Activated naive CD8-positive, alpha-beta T cell treated with anti-CD3 and anti-CD28 coated beads, Interleukin-2, amount 50 U/mL, for 24 hours (primary cell): Measurements from ENCODE around the gene ABHD16A.
"Not testable (repeated sequence)": the region's sequence is repeated elsewhere in the genome, so short reads cannot be mapped to it uniquely, and the experiment has no call there.

Experiments used
- ATAC-seq: fragments of 150-1000 bp; cut with Tn5 transposase; one replicate; pipeline ENCODE4 v1.10.0; 2021
- DNase-seq: peaks from one replicate; pipeline ENCODE4 v3.0.0; 2021
- H3K27ac Mint-ChIP-seq: one replicate; pipeline ENCODE4 v1.8.0; 2021; ENCODE audit warnings: mild to moderate bottlenecking, mixed read lengths
- H3K27me3 Mint-ChIP-seq: one replicate; pipeline ENCODE4 v1.8.0; 2021; ENCODE audit warnings: mixed read lengths
- H3K36me3 Mint-ChIP-seq: one replicate; pipeline ENCODE4 v1.8.0; 2021; ENCODE audit warnings: low read depth, mixed read lengths
- H3K4me1 Mint-ChIP-seq: one replicate; pipeline ENCODE4 v1.8.0; 2021; ENCODE audit warnings: mixed read lengths
- H3K4me3 Mint-ChIP-seq: one replicate; pipeline ENCODE4 v1.8.0; 2021; ENCODE audit warnings: mild to moderate bottlenecking, moderate library complexity, mixed read lengths
- H3K9me3 Mint-ChIP-seq: one replicate; pipeline ENCODE4 v1.8.0; 2021; ENCODE audit warnings: mixed read lengths

Gene ABHD16A

DNA sequence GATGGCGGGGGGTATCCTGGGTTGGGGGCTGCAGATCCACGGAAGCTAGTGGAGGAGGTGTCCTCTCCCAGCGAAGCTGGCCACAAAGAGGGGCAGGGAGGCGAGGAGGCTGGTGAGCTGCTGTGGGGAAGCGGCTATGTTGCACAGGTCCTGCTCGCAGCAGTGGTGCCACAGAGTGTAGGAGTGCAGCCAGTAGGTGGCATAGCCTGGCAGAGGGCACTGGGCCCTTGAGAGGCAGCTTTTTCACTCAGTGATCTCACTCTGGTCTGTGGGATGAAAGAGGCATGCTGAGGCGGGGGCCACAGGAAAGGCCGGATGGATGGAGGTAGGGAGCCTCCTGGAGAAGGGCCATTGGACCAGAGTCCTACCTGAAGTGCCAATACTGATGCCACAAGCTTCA, 9.2 kb upstream of the ABHD16A start:
- DNase-seq = no peak
- no peaks in the 10 kb centered on the region for H3K9me3 Mint-ChIP-seq
- H3K27ac Mint-ChIP-seq = no peak overlapping the region
- peaks cover 10% of the 10 kb centered on the region for H3K4me1 Mint-ChIP-seq
- no peak overlapping the region for H3K4me3 Mint-ChIP-seq
- no peaks in the 10 kb centered on the region for H3K27me3 Mint-ChIP-seq
- ATAC-seq = no peak
- H3K36me3 Mint-ChIP-seq = no peaks in the 10 kb centered on the region

DNA sequence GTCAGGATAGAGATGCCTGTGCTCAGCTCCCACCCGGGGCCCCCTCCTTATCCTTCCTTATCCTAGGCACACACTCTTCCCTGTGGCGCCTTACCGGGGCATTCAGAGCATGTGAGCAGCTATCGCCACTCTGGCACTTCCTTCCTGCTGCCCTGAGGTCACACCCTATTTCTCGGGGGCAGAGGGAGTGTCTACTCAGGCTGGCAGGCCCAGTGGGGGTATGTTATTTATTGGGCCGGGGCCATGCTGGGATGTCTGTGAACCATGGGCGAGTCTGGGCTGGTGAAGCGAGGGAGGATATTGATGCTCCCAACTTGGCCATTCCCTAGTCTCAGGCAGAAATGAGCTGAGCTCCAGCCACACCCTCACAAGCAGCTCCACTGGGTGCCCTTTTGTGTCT, 8.1 kb upstream of the ABHD16A start:
- no peak overlapping the region for H3K4me3 Mint-ChIP-seq
- no peak for DNase-seq
- H3K9me3 Mint-ChIP-seq = no peaks in the 10 kb centered on the region
- H3K27ac Mint-ChIP-seq = no peak overlapping the region
- H3K36me3 Mint-ChIP-seq = no peaks in the 10 kb centered on the region
- H3K27me3 Mint-ChIP-seq = no peaks in the 10 kb centered on the region
- no peak for ATAC-seq
- peaks cover 10% of the 10 kb centered on the region for H3K4me1 Mint-ChIP-seq

DNA sequence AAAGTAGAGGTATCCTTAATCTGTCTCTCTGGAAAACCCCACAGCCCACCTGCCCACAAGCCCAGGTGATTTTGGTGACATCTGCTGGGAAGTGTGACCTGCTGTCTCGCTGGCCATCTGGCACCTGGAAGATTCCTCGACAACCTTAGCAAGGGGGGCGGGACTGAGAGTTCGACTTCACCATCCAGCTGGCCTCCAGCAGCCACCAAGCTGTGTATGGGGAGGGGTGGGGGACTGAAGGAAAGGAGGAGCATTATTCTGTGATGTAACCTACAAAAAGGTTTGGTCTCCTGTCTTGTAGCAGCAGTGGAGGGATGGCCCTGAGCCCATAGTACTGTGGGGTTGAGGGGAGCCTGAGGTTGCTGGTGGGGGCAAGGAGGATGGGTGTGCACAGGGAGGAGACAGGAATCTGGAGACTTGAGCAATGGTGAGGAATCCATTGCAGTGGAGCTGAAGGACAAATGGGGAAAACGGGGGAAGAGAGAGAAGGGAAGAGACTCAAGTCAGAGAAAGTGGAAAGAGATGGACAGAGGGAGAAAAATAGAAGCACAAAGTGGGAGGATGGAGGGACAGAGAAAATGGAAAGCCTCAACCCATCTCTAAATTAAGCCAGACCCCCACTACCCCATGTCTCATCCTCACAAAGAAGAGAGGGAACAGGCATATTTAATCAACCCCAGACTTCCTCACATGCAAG, 7.5 kb upstream of the ABHD16A start:
- no peak for DNase-seq
- Mint-ChIP-seq H3K4me3 (no peak overlapping the region), H3K9me3 (no peaks in the 10 kb centered on the region), H3K4me1 (peaks cover 10% of the 10 kb centered on the region), H3K27ac (no peak overlapping the region), H3K27me3 (no peaks in the 10 kb centered on the region), H3K36me3 (no peaks in the 10 kb centered on the region)
- no peak for ATAC-seq

DNA sequence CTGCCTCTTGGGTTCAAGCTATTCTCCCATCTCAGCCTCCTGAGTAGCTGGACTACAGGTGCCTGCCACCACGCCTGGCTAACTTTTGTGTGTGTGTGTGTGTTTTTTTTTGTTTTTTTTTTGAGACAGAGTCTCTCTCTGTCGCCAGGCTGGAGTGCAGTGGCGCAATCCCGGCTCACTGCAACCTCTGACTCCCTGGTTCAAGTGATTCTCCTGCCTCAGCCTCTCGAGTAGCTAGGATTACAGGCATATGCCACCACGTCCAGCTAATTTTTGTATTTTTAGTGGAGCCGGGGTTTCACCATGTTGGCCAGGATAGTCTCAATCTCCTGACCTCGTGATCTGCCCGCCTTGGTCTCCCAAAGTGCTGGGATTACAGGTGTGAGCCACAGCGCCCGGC, 6.0 kb upstream of the ABHD16A start:
- H3K4me1 Mint-ChIP-seq, H3K9me3 Mint-ChIP-seq, ATAC-seq, H3K4me3 Mint-ChIP-seq, H3K36me3 Mint-ChIP-seq, H3K27me3 Mint-ChIP-seq, DNase-seq, H3K27ac Mint-ChIP-seq: not testable (repeated sequence)

- Mint-ChIP-seq H3K4me3 (no peak overlapping the region), H3K36me3 (no peaks in the 10 kb centered on the region), H3K27me3 (no peaks in the 10 kb centered on the region), H3K9me3 (no peaks in the 10 kb centered on the region), H3K27ac (no peak overlapping the region), H3K4me1 (peaks cover 14% of the 10 kb centered on the region)
- DNase-seq = no peak
- no peak for ATAC-seq
These were observed 5.1 kb upstream of the ABHD16A start for GRCh38 chr6:31708224-31708623.

DNA sequence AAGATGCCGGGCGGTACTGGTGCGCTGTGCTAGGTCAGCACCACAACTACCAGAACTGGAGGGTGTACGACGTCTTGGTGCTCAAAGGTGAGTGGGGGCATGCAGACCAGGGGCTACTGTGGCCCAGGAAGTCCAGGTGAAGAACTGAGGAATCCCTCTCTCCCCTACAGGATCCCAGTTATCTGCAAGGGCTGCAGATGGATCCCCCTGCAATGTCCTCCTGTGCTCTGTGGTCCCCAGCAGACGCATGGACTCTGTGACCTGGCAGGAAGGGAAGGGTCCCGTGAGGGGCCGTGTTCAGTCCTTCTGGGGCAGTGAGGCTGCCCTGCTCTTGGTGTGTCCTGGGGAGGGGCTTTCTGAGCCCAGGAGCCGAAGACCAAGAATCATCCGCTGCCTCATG, 4.6 kb upstream of the ABHD16A start:
- Mint-ChIP-seq H3K27me3 (no peaks in the 10 kb centered on the region), H3K4me1 (peaks cover 15% of the 10 kb centered on the region), H3K27ac (no peak overlapping the region), H3K4me3 (no peak overlapping the region), H3K9me3 (no peaks in the 10 kb centered on the region), H3K36me3 (no peaks in the 10 kb centered on the region)
- DNase-seq = no peak
- ATAC-seq = no peak

DNA sequence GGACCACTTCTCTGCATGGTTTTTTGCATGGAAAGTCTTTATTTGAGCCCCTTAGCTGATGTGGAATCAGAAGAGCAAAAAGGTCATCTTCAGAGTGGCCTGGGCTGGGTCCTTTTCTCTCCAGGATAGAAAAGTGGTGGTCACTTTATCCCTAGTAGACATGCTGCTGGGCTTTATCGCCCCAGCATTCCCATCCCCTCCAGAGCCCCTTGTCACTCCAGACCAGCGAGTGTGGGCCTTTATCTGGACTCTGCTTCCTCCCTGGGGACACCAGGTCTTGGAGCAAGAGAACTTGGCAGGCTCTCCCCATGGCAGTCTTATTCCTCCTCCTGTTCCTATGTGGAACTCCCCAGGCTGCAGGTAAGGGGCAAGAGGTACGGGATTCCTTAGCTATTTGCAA, 3.5 kb upstream of the ABHD16A start, which contains the start of gene LY6G6F:
TSS of gene LY6G6F (plus strand) at position 268 of the 400 bp plus-strand sequence. CDS start at position 309, 41 bp downstream.
- no peak for ATAC-seq
- H3K36me3 Mint-ChIP-seq = no peaks in the 10 kb centered on the region
- no peak for DNase-seq
- H3K27ac Mint-ChIP-seq = no peak within 1 kb of the TSS
- no peak within 1 kb of the TSS for H3K4me3 Mint-ChIP-seq
- H3K27me3 Mint-ChIP-seq = no peaks in the 10 kb centered on the region
- H3K4me1 Mint-ChIP-seq = peaks cover 21% of the 10 kb centered on the region
- H3K9me3 Mint-ChIP-seq = no peaks in the 10 kb centered on the region

- ATAC-seq (no peak), DNase-seq (no peak)
- H3K4me1 Mint-ChIP-seq = peaks cover 24% of the 10 kb centered on the region
- H3K9me3 Mint-ChIP-seq = no peaks in the 10 kb centered on the region
- no peaks in the 10 kb centered on the region for H3K36me3 Mint-ChIP-seq
- no peaks in the 10 kb centered on the region for H3K27me3 Mint-ChIP-seq
- no peak overlapping the region for H3K4me3 Mint-ChIP-seq
- no peak overlapping the region for H3K27ac Mint-ChIP-seq
These were observed 2.8 kb upstream of the ABHD16A start for GRCh38 chr6:31705931-31706330.

GRCh38 chr6:31702405-31702818, 712 bp downstream of the ABHD16A start:
- DNase-seq (peak; percentile 31), ATAC-seq (no peak)
- H3K4me1 Mint-ChIP-seq = peaks cover 32% of the 10 kb centered on the region
- H3K36me3 Mint-ChIP-seq = peaks cover 9% of the 10 kb centered on the region
- H3K9me3 Mint-ChIP-seq = no peaks in the 10 kb centered on the region
- H3K27ac Mint-ChIP-seq = peak overlapping the region; percentile 93
- H3K4me3 Mint-ChIP-seq = peak overlapping the region; percentile 98
- H3K27me3 Mint-ChIP-seq = no peaks in the 10 kb centered on the region

DNA sequence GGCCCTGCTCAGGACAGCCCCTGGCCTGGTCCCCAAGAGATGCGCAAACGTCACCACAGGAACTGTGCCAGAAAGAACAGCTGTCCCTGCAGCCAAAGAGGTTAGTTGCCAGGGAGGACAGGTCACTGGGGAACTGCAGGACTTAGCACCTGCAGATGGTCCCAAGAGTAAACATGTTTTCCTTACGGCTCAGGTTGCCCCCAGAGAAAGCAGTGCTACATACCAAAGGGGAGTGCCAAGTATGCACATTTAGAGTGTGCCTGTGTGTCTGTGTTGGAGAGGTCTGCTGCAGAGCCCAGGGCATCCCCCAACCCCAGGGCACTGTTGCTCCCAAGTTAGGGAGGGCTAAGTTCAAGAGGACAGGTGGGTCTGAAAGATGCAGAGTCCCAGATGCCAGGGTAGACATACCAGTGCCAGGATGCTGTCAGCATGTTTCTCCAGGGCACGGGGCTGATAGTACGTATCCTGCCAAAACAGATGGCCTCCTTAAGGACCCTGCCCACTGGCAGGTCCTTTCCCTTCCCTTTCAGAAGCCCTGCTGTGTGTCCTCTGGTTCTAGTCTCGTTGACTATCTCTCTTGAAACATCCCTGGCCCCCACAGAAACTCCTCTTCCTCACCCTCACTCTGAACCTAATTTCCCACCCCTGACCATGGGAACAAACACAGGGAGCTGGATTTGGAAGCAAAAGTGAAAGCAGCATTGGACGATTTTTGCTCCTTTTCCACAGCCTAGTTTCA, 1.3 kb downstream of the ABHD16A start:
- Mint-ChIP-seq H3K36me3 (peaks cover 11% of the 10 kb centered on the region), H3K27me3 (no peaks in the 10 kb centered on the region), H3K4me1 (peaks cover 34% of the 10 kb centered on the region), H3K27ac (peak overlapping the region; percentile 93), H3K4me3 (peak overlapping the region; percentile 98), H3K9me3 (no peaks in the 10 kb centered on the region)
- ATAC-seq (no peak), DNase-seq (no peak)

DNA sequence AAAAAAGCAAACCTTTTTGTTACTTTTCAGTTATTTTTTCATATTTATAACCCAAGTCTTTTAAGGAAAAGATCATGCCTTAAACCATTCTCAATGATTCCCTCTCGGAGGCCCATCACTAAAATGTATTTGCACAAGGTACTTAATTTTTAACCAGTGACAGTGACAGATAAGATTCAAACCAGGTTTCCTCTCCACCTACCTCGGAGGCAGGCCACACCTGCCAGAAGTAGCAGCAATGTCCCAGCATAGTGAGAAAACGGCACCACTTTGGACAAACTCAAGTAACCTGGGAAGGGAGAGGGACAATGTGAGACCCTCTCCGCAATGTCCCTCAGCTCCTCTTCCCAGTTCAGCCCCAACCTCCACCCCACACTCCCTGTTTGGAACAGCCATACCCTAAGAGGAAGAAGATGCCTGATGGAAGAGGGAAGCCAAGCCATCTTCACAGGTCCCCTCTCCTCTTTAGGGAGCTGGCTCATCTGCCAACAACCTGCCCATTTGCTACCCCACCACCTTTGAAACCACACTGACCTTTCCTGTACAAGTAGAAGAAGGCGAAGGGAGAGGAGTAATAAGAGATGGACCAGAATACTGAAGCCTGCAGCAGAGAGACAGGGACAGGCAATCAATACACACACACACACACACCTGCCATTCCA, 2.3 kb downstream of the ABHD16A start:
- DNase-seq = no peak

GRCh38 chr6:31697555-31697954, 5.6 kb downstream of the ABHD16A start:
- ATAC-seq (peak; percentile 18), DNase-seq (no peak)
- H3K27me3 Mint-ChIP-seq = no peaks in the 10 kb centered on the region
- H3K36me3 Mint-ChIP-seq = peaks cover 22% of the 10 kb centered on the region
- H3K9me3 Mint-ChIP-seq = no peaks in the 10 kb centered on the region
- peak overlapping the region; percentile 53 for H3K27ac Mint-ChIP-seq
- peaks cover 27% of the 10 kb centered on the region for H3K4me1 Mint-ChIP-seq
- H3K4me3 Mint-ChIP-seq = no peak overlapping the region

More for the DNA sequence above, 2.3 kb downstream of the ABHD16A start:
- no peaks in the 10 kb centered on the region for H3K9me3 Mint-ChIP-seq
- H3K27ac Mint-ChIP-seq = peak overlapping the region; percentile 14
- peak overlapping the region; percentile 98 for H3K4me3 Mint-ChIP-seq
- no peak for ATAC-seq
- no peaks in the 10 kb centered on the region for H3K27me3 Mint-ChIP-seq
- H3K4me1 Mint-ChIP-seq = peaks cover 34% of the 10 kb centered on the region
- H3K36me3 Mint-ChIP-seq = peaks cover 15% of the 10 kb centered on the region

DNA sequence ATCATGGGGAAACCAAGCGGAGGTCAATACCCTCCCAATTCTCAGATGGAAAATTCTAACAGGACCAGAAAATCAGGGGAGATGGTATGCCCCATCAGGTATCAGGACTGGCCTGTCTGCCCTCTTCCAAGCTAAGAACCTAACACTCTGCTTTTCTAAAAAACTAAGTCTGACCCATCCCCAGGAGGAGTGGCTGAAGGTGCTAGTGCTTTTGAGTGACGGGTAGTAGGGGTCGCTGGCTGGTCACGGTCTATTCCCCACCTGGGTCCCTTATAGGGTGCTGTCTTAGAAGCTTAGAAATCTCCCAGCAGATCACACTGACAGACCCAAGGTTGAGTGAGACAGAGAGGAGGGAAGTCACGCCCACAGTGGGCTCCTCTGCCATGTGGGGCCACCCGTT, 9.6 kb downstream of the ABHD16A start:
- Mint-ChIP-seq H3K27ac (no peak overlapping the region), H3K4me1 (peaks cover 18% of the 10 kb centered on the region), H3K27me3 (no peaks in the 10 kb centered on the region), H3K9me3 (no peaks in the 10 kb centered on the region), H3K36me3 (peaks cover 21% of the 10 kb centered on the region), H3K4me3 (no peak overlapping the region)
- no peak for ATAC-seq
- DNase-seq = no peak

- Mint-ChIP-seq H3K4me3 (no peak overlapping the region), H3K27me3 (no peaks in the 10 kb centered on the region), H3K27ac (no peak overlapping the region), H3K4me1 (peaks cover 16% of the 10 kb centered on the region), H3K9me3 (no peaks in the 10 kb centered on the region), H3K36me3 (peaks cover 20% of the 10 kb centered on the region)
- ATAC-seq = no peak
- no peak for DNase-seq
These were observed 10.2 kb downstream of the ABHD16A start for GRCh38 chr6:31692886-31693285.

DNA sequence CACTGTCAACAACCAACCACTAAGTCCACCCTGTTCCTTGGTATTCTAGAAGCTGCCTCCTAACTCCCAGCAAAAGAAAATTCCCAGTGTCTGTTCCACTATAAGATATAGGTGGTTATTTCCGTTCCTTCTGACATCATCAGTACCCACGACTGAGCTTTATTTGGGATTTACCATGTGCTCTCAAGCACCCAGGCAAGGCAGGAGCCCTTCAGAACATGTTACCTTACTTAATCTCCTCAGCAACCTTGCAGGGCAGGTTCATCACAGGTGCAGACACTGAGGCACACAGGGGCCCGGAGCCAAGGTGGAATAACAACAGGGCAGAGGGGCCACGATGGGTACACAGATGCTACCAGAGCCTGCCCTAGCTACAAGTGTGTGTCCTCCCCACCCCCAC, 10.8 kb downstream of the ABHD16A start:
- H3K36me3 Mint-ChIP-seq = peaks cover 20% of the 10 kb centered on the region

More for the DNA sequence above, 10.8 kb downstream of the ABHD16A start:
- H3K27ac Mint-ChIP-seq = no peak overlapping the region
- no peak for ATAC-seq
- H3K4me3 Mint-ChIP-seq = no peak overlapping the region
- no peaks in the 10 kb centered on the region for H3K9me3 Mint-ChIP-seq
- DNase-seq = no peak
- no peaks in the 10 kb centered on the region for H3K27me3 Mint-ChIP-seq
- H3K4me1 Mint-ChIP-seq = peaks cover 11% of the 10 kb centered on the region
